Pancreas (tissue), 10 donors: ENCODE measurements around the gene CTXND1. TPM values are rescaled to one million over a fixed set of nuclear protein-coding genes. Genes with fewer than 3 reads are reported as not detected.

Experiments used
- ATAC-seq, 4 donors: fragments of 200-7000 bp; cut with Tn5 transposase; one replicate each; pipeline versions ENCODE4 v1.8.0 to v1.9.1; 2020; ENCODE audit warnings: mild to moderate bottlenecking in 4 of 4, moderate library complexity in 4 of 4
- DNase-seq, 6 donors: peaks; one replicate each; pipeline ENCODE4 v3.0.0-alpha.2; 2020
- FAIRE-seq: peaks from 2 replicates; lab custom pipeline; 2012; peaks lifted over from hg19 to GRCh38; lab: Jason Lieb, UNC
- H3K27ac ChIP-seq, 4 donors: fragments of 200-600 bp; sonication (generic); 1 replicate in 3 of 4; 2 replicates in 1 of 4; pipeline versions ENCODE4 v1.5.0 to v1.8.0; 2020
- H3K27me3 ChIP-seq, 4 donors: fragments of 200-600 bp; one replicate each; pipeline ENCODE4 v1.8.0; 2021
- H3K36me3 ChIP-seq, 3 donors: fragments of 200-600 bp; sonication (generic) in 1 of 3; one replicate each; pipeline versions ENCODE4 v1.5.0 to v1.8.0; 2020 to 2021
- H3K4me1 ChIP-seq, 3 donors: fragments of 200-600 bp; one replicate each; pipeline ENCODE4 v1.8.0; 2021
- H3K4me3 ChIP-seq, 4 donors: fragments of 200-600 bp; sonication (generic) in 2 of 4; one replicate each; pipeline versions ENCODE4 v1.5.0 to v1.8.0; 2020 to 2021
- H3K9me3 ChIP-seq, 4 donors: fragments of 200-600 bp; one replicate each; pipeline ENCODE4 v1.8.0; 2021
- WGBS, 2 donors: extraction: QIAGEN DNeasy Blood & Tissue Kit; methylation state at CpG; one replicate each; pipeline ENCODE4 v1.1.7; 2013; 5-methylcytosine and 5-hydroxymethylcytosine counted together
- intact Hi-C, 3 donors: fragments of 100-400 bp; cut with DNase I; formaldehyde crosslinking; loops; one replicate each; pipeline versions ENCODE4 v1.11.1 to v1.14.2; 2022
- polyA plus RNA-seq, 2 donors: library from polyadenylated mRNA; stranded (reverse); fragments of 200-250 nt; gene quantifications; one replicate each; pipeline ENCODE4 v1.2.3, GENCODE V29; 2013
- total RNA-seq, 6 donors: library from RNA; stranded (reverse); fragmentation: NEBNext Ultra II Directional in 4 of 6; extraction: Animal tissue kit (Norgen Biotek cat#: 25700) in 4 of 6; gene quantifications; one replicate each; pipeline versions ENCODE4 v1.2.1 to v1.2.4, GENCODE V29; 2021 to 2023
- TF ChIP-seq, protein P1 (sequence below), 4 donors: fragments of 200-600 bp; sonication (generic) in 3 of 4; IDR thresholded peaks; one replicate each; pipeline versions ENCODE4 v1.5.0 to v1.8.0; 2021; ENCODE audit warnings: antibody characterized with exemption in 4 of 4
- donor health status: healthy with polysubstance abuse.
- donor health status: DM: no; HTN: no; CAD: no; lungs with moderate emphysema.
- donor health status: DM: no; HTN: no; CAD: no.
- donor health status: control.
- donor health status: control.
- donor health status: Bipolar disorder and iron deficiency.
- donor health status: DM: yes; HTN: yes; CAD: no.
- donor health status: DM: no; HTN: no; CAD: no.
- donor health status: DM: no; HTN: no; CAD: no.
- donor health status: DM: yes; HTN: yes; CAD: no.

The CTXND1 gene
- total and polyA plus RNA-seq, 8 donors = 0.37 to 1.4 (median 0.61) TPM

DNA sequence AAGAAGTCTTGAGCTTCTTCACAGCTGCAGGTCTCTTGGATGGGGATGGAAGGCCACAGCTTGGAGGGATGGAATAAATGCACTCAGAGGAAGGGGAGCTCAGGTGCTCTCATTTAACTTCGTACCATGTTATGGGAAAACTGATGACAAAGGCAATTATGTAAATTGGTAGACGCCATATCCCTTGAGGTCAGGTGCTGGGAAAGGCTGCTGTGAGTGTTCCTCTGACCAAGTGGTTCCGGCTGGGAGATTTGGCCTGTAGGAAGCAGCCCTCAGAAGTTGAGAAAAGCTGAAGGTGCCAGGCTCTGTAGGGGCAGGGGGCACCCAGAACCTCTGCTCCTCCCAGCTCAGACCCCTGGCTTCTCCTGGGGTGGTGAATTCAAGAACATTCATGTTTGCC, 52.1 kb downstream of the CTXND1 start:
- WGBS, 2 donors = 57 to 87% methylated on average over 3 of the region's 3 CpGs
- H3K9me3 ChIP-seq = no peaks in the 10 kb centered on the region
- no peak for FAIRE-seq
- no peak for ATAC-seq
- no peaks in the 10 kb centered on the region for H3K4me1 ChIP-seq
- H3K27ac ChIP-seq = no peak overlapping the region
- H3K27me3 ChIP-seq = no peaks in the 10 kb centered on the region
- H3K36me3 ChIP-seq = no peaks in the 10 kb centered on the region
- DNase-seq = no peak
- intact Hi-C loops = no loop called here
- H3K4me3 ChIP-seq = no peak overlapping the region
- TF ChIP-seq, protein P1, sequence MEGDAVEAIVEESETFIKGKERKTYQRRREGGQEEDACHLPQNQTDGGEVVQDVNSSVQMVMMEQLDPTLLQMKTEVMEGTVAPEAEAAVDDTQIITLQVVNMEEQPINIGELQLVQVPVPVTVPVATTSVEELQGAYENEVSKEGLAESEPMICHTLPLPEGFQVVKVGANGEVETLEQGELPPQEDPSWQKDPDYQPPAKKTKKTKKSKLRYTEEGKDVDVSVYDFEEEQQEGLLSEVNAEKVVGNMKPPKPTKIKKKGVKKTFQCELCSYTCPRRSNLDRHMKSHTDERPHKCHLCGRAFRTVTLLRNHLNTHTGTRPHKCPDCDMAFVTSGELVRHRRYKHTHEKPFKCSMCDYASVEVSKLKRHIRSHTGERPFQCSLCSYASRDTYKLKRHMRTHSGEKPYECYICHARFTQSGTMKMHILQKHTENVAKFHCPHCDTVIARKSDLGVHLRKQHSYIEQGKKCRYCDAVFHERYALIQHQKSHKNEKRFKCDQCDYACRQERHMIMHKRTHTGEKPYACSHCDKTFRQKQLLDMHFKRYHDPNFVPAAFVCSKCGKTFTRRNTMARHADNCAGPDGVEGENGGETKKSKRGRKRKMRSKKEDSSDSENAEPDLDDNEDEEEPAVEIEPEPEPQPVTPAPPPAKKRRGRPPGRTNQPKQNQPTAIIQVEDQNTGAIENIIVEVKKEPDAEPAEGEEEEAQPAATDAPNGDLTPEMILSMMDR (IDR thresholded peaks at IDR 0.05) = no peak

DNA sequence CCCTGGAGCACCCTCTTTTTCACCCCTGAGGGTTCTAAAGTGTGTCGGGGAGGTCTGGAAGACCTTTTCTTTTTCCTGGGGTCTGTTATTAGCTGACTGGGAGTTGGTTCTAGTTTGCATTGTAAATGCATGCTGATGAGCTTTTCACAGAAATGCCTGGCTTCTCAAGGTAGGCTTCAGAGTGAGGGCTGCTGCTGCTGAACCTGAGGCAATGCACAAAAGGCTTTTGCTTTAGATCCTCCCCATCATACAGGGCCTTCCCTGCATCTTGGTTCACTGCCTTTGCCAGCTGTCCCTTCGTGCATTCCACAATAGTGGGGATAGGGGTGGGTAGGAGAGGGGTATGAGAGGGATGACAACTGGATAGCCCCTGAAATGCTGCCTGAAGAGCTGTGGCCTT, 52.6 kb downstream of the CTXND1 start:
- intact Hi-C loops = no loop called here
- TF ChIP-seq, protein P1 (IDR thresholded peaks at IDR 0.05) = no peak
- WGBS, 2 donors = 70 to 75% methylated on average over 2 of the region's 2 CpGs
- no peak for FAIRE-seq
- Histone ChIP-seq H3K4me3 (no peak overlapping the region), H3K27me3 (no peaks in the 10 kb centered on the region), H3K4me1 (no peaks in the 10 kb centered on the region), H3K27ac (no peak overlapping the region), H3K36me3 (no peaks in the 10 kb centered on the region), H3K9me3 (no peaks in the 10 kb centered on the region)
- ATAC-seq = no peak
- no peak for DNase-seq

- no peaks in the 10 kb centered on the region for H3K27me3 ChIP-seq
- TF ChIP-seq, protein P1 (IDR thresholded peaks at IDR 0.05) = no peak
- FAIRE-seq = no peak
- intact Hi-C loops = no loop called here
- no peak for DNase-seq
- no peak for ATAC-seq
- no peaks in the 10 kb centered on the region for H3K9me3 ChIP-seq
- H3K27ac ChIP-seq = no peak overlapping the region
- no peak overlapping the region for H3K4me3 ChIP-seq
- 81 to 85% methylated on average over 1 of the region's 1 CpG for WGBS, 2 donors
- no peaks in the 10 kb centered on the region for H3K36me3 ChIP-seq
- no peaks in the 10 kb centered on the region for H3K4me1 ChIP-seq
Observed at GRCh38 chr15:80194914-80195313, 57.1 kb downstream of the CTXND1 start.

- intact Hi-C loops = no loop called here
- FAIRE-seq = no peak
- DNase-seq = no peak
- no peaks in the 10 kb centered on the region for H3K9me3 ChIP-seq
- no peak overlapping the region for H3K27ac ChIP-seq
- TF ChIP-seq, protein P1 (IDR thresholded peaks at IDR 0.05) = no peak
- H3K36me3 ChIP-seq = no peaks in the 10 kb centered on the region
- no peaks in the 10 kb centered on the region for H3K4me1 ChIP-seq
- H3K4me3 ChIP-seq = no peak overlapping the region
- WGBS, 2 donors = 77 to 100% methylated on average over 1 of the region's 1 CpG
- ATAC-seq = no peak
- no peaks in the 10 kb centered on the region for H3K27me3 ChIP-seq
Observed at GRCh38 chr15:80194186-80194585, 57.8 kb downstream of the CTXND1 start.

DNA sequence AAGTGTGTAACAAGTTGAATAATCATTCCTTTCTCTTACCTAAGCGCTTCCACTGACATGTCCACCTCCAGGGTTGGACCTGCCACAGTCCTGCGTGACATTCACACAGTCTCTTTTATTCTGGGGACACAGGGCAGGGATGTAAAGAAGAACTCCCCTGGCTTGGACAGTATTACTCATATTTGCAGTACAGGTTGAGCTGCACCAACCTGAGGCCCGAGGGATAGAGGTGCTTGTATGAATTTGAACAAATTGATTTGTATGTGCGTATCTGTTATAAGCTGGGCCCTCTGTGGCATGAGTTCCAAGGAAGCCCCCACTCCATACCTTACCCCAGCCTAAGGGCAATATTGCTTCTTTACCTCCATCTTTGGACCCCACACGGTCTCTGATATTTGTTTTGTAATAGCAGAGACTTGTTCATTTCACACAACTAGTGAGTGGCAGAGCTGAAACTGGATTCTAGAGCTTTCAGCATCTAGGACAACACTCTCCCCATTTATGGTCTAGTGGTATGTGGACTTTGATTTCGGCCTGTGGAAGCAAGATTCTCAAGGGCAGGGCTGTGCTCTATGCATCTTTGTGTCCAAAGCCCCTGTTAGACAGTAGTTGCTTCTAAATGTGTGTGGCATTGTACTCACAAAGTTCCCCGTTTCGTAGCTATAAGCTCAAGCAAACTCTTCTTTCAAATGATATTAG, 60.0 kb downstream of the CTXND1 start:
- DNase-seq (no peak), ATAC-seq (no peak), FAIRE-seq (no peak)
- WGBS, 2 donors = 87 to 90% methylated on average over 8 of the region's 8 CpGs
- intact Hi-C loops = no loop called here
- Histone ChIP-seq H3K27me3 (no peaks in the 10 kb centered on the region), H3K4me1 (no peaks in the 10 kb centered on the region), H3K27ac (no peak overlapping the region), H3K36me3 (no peaks in the 10 kb centered on the region), H3K9me3 (no peaks in the 10 kb centered on the region), H3K4me3 (no peak overlapping the region)
- TF ChIP-seq, protein P1 (IDR thresholded peaks at IDR 0.05) = no peak
